NCI-H146 treated with DMSO at 0.1 percent for 48 hours (cell line): ENCODE measurements around the gene MAN2B2.

Source experiments
- DNase-seq: peaks from one replicate; lab custom pipeline; 2025; ENCODE audit not compliant: unreplicated experiment; lab: John Stamatoyannopoulos, UW

Gene MAN2B2

DNA sequence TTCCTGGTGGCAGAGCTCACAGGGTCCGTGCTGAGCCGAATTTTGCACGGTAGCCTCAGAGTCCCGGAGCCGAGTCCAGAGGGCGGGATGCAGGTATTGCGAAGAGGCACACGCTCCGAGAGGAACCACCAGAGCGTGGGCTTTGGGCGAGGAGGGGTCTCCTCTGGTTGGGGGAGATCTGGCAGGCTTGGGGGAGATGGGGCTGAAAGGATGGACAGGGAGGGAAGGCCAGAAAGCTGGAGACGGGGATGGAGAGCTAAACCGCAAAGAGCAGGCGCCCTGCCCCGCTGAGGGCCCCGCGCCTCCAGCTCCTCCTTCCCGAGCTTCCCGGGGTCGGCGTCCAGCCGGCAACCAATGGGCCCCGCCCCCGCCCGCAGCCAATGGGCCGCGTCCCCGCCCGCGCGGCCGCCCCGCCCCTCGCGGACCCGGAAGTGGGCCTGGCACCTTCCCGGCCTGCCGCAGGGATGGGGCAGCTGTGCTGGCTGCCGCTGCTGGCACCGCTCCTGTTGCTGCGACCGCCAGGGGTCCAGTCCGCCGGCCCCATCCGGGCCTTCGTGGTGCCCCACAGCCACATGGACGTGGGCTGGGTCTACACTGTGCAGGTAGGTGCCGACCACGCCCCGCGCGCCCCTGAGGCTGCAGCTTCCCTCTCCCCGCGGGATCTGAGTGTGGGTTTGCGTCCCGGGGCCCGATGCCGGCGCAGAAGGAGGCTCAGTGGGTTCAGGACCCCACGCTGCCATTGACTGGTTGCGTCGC is at the start of gene MAN2B2:
TSS of gene MAN2B2 (plus strand) at position 443 of the 756 bp plus-strand sequence. CDS start at position 465, 22 bp downstream.
- peak; percentile 62 for DNase-seq

DNA sequence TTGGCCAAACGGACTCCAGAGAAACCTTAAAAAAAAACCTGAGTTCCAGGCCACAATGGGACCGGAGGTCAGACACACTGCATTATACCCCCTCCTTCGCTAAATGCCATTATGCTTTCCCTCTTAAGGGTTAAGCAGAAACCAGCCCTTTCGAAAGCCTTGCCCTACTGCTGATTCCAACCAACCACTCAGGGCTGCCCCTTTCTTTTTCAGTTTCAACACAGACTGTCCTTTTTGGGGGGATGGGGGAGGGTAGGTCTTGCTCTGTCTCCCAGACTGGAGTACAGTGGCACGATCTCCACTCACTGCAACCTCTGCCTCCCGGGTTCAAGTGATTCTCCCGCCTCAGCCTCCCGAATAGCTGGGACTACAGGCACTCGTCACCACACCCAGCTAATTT is 49.5 kb upstream of the MAN2B2 start:
- no peak for DNase-seq

DNA sequence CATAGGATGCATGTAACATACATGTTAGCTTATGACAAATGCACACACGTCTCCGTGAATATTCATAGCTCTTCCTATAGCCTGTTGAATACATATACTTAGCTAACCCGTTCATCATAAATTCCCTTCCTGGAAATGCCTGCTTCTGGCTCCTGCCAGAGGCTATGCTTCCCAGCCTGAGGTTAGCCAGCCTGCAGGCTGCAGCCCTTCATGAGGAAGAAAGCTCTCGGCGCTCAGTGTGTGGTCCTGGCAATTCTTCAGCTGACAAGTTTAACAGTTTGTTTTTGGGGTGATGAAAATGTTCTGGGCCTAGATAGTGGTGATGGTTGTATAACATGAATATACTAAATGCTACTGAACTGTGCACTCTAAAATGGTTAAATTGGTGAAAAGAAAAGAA is 48.8 kb upstream of the MAN2B2 start:
- DNase-seq = no peak

DNA sequence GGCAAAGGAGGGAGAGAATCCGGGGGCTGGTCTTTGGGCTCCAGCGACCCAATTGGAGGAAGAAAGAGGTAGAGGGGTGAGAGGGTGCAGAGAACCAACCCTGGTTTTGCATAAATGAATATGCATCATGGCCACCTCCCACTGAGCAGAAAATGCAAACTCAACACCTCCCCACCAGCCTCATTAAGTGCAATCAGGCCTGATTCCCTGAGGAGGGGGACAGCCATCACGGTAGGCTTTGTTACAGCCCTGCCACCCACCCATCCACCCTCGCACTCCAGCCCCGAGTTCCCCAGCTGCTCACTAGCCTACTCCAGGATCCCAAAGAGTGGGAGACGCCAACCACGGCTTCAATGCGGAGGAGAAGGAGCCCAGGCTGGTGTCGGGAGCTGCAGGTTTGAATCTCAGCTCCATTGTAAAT is 48.3 kb upstream of the MAN2B2 start:
- no peak for DNase-seq

DNA sequence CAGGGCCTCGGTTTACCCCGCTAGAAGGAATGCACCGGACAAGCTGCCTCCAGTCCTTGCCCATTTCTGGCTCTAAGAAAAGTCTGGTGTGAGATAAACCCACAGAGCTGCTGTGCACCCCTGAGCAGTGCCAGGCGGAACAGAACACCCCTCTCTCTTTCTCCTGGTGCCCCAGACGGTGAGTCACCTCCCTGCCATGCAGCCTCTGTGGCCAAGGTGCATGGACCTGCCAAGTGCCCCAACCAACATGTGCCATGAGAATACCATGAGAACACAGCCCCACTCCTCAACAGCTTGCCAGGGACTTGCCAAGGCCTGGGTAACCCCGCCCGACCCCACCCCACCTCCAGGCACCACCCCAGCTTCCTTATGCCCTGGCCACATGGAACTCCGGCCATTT is 47.7 kb upstream of the MAN2B2 start:
- DNase-seq = no peak

DNA sequence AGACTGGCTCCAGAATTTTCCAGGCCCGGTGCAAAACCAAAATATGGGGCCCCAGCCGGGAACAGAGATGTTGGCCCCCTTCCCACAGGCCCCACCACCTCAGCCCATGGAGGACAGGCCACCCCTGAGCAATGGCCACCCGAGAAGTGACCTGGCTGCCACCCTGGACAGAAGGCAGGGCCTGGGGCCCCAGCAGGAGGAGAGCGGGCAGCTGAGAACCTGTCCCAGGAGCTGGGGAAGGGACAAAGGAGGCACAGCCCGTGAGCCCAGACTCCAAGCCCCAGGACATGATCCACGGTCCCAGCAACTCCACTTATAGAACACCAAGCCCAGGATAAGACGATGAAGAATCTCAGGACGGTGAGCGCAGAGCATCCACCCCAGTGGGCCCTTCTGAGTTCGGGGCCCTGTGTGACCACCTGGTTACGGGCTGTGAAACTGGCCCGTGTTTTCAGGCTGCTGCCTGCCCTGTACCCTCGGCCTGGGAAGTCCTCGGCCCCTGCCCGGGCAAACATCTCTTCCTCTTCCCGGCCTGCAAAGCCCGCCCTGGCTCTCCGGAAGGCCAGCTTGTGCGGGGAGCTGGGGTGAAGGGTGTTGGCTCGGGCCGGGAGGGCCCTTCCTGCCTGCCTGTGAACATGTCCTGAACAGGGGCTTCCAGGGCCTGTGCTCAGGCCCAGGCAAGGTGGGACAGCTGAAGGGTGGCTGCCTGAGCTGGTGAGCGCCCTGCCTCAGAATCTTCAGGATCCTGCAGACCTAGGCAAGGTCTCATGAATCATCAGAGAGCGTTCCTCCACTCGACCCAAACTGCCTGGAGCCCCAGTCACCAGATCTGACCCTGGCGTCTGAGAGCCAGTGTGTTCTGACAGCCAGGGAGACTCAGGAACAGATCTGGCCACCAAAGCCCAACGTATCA is 47.0 kb upstream of the MAN2B2 start:
- DNase-seq = no peak

DNA sequence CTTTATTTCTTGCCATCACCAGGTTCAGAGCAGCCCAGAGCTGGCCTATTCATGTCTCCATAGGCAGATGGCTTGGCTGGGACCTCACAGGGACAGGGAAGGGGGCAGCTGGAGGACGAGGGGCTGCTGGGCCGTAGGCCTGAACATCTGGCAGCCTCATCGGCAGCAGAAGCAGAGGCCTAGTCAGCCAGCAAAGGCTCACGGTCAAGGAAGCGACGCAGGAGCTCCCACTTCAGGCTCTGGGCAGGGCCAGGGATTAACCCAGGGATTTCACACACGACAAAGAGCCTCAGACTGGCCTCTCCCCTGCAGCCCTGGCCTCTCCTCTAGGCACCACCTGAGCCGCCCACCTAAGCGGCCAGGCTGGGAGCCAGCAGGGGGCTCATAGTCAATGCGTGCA is 46.0 kb upstream of the MAN2B2 start:
- DNase-seq = no peak

DNA sequence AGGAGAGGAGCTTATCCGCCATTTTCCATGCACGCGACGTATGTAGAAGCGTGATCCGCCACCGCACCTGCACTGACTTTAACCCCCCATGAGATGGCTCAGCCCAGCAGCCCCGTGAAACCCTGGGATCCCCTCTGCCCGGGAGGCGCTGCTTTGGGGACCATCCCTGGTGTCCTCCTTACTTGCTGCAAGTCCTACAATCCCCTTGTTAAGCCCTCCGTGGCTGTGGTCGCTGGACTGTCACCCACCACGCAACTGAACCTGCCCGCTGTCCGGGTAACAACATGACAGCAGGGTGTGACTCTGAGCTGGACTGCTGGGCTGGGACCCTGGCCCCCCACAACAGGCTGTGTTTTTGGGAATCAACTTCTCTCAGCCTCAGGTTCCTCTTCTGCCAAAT is 44.7 kb upstream of the MAN2B2 start:
- DNase-seq = no peak

DNA sequence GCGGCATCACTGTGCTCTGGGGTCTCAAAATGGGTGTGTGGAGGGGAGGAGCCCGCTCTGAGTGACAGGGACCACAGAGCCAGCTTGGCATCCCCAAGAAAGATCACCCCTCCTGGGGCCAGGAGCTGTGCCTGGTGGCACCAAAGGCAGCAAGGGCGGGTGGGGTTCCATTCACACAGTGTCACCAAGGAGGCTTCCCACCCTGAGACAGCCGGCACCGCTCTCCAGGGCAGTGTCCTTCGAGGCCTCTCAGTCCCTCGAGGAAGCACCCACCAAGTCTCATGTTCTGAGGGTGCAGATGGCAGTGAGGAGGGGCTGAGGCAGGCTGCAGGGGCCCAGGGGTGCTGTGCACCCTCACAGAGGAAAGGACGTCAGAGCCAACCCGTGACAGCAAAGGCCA is 44.0 kb upstream of the MAN2B2 start:
- DNase-seq = no peak

DNA sequence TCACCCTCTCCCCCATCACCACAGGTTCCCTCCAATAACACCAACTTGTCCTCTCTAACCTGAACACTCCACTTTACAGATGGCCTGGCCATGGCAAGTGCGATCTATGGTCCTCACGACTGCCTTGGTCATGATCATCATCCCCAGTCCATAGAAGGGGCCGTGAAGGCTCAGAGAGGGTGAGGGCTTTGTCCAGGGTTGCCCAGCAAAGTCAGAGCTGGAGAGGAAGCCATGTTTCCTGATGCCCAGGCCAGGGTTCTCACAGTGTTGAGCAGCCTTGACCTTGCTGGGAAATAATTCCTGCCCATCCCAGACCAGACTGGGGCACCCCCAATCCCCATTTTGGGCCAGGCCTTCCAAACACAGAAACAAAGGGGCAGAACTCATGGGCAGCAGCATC is 42.9 kb upstream of the MAN2B2 start:
- DNase-seq = no peak

DNA sequence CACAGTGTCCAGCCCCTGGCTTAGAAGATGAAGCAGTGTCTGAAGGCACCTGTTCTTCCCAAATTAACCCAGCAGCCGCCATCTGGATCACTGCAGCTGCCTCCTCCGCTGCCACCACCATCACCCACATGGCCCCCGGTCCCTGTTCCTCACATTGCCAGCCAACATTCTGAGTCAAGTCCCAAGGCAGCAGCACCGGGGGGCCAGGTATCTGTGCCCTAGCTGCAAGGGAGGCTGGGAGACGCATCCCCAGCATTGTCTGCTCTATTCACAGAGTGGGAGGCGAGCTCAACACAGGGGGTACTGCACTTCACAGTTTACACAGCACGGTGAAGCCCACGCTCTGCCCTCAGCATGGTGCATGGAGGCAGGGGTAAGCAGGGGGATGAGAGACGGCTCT is 42.3 kb upstream of the MAN2B2 start:
- DNase-seq = no peak

DNA sequence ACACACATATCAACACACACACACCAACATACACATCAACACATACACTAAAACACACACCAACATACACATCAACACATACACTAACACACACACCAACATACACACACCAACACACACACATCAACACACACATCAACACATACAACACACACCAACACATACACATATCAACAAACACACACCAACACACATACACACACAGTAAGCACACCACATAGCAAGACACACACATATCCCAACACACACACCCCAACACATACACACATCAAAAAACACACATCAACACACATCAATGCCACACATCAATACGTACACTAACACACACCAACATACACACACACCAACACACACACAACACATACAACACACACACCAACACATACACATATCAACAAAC is 40.9 kb upstream of the MAN2B2 start:
- DNase-seq = no peak

DNA sequence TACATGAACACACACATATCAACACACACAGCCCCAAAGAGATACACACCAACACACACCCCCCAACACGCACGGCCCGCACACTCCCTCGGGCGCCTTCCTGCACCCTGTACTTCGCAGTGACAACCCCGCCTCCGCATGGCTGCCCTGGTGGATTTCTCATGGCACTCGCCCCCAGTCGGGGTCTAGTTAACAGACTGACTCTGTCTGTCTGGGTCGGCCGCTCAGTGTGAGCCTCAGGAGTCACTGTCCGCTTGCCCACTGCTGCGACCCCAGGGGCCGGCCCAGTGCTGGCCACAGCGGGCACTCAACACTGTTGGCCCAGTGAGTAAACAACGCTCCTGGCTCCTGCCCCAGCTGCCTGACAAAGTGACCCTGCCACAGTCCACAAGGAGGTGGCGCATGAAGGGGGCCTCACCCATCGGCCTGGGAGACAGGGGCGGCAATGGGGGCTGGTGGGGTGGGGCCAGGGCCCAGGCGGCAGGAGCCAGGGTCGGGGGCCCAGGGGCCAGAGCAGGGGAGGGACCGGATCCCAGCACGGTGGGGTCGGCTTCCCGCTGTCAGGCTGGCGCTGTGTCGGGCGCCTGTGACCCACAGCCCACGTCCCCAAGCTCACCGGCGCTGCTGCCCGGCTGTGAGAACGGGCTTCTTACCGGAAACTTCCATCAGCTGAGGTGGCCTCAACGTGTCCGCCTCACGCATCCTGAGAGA is 40.2 kb upstream of the MAN2B2 start:
- DNase-seq = no peak

DNA sequence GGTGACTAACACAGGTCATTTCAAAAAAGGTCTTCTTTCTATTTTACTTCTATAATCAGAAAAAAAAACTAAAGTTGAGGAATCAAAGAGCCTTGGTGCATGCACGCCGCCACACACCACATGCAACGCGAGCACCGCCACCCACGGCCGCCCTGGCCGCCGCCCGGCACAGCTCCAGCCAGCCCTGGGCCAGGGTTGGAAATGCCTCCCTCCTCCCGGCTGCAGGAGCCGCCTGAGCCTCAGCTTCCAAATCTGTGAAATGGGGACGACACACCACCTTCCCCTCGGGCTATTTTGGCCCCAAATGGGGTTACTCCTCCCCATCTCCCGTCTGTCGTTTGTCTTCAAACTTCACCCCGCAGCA is 39.7 kb upstream of the MAN2B2 start:
- DNase-seq = no peak

DNA sequence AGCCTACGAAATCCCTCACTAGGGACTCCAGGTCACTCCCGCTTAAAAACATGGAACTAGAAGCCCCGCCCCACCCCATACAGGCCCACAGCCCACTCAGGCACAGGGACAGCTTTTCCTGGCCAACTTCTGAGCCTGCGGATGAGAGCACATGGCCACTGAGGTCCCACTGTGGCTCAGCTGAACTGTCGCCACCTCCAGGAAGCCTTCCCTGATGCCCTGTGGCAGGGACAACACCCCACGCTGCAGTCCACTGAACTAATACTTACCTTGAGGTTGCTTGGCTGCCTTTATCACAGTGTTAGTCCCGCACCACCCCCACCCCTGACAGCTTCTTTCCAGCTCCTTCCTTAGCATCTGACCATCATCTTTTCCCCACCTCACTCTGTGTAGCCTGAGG is 39.3 kb upstream of the MAN2B2 start:
- no peak for DNase-seq

DNA sequence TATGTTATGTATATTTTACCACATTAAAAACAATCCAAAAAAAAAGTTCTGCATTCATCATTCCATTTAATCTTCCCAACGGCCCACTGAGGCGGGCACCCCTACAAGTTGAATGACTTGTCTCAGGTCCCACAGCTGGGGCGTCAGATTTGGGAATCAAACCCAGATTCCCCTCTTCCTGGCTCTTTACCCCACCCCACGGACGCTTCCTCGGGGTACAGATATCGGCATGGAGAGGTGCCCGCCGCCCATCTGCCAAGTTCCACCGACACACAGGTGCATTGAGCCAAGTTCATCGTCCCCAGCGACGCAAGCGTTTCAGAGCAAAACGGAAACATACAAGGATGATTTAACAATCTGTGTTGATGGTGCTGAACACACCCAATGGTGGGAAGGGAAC is 36.9 kb upstream of the MAN2B2 start:
- no peak for DNase-seq

DNA sequence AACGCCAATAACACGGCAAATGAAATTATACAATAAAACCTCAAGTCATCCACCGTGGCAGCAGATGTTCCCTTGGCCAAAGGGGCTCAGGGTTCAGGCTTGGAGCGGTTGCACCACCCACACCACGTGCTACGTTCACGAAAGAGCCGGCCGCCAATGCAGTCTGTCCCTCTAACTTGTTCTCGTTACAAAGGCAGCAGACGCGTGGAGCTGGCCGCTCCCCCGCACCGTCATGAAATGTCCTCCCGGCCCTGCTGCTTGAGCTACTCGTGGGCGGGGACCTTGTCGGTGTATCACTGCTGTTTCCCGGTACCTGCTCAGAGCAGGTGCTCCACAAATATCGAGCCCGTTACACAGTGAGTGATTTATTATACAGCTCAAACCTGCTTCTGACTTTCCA is 36.4 kb upstream of the MAN2B2 start:
- no peak for DNase-seq

DNA sequence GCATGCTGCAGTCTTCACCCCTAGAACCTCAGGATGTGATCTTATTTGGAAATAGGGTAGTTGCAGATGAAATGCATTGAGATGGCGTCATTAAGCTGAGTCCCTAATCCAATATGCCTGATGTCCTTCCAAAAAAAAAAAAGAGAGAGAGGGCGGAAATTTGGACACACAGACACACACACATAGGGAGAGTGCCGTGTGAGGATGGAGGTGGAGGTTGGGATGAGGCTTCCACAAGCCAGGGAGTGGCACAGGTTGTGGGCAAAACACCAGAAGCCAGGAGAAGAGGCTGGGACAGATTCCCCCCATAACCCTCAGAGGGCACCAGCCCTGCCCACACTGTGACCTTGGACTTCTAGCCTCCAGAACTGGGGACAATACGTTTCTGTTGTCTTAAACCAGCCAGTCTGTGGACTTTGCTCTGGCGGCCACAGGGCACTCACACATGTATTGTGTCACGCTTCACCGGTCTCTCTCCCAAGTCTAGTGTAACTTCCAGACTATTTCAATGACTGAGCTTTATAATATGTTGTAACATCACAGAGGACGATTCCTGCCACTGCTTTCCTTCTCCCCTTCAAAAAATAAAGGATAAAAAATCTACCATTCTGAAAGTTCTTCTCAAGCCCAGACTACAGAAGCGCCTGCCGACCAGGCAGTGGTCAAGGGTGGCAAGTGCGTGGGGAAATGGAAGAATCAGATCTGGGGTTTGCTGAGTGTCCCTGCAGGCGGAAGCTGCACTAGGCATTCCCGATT is 35.8 kb upstream of the MAN2B2 start:
- no peak for DNase-seq

DNA sequence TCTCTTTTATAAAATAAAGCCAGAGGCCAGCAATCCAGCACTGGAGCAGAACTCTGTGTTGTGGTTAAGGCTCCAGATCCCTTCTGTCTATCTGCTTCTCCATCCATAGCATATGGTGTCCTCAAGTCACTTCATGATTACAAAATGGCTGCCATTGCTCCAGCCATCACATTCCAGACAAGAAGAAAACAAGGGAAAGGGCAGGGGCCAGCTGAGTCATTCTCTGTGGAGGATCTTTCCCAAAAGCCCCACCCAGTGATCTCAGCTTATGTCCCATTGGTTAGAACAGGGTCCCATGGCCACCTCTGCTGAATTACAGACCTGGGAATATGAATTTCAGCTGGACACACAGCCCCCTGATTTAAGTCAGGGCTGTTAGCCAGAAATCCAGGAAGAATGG is 34.1 kb upstream of the MAN2B2 start:
- DNase-seq = no peak

DNA sequence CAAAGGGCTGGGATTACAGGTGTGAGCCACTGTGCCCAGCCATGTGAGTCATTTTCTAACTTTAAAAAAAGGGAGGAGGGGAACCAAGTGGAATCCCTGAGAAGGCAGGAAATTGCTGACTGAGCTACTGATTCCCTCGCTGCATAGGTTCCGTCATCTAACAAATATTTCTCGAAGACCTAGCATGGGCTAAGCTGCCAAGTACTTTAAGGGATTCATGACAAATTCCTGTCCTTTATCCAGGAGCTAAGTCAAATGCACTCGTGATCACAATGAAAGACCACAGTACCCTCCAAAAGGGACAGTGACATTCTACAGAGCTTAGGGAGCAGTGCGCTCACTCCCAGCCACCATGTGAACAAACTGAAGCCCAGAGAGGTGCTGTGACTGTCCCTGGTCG is 33.2 kb upstream of the MAN2B2 start:
- DNase-seq = no peak

DNA sequence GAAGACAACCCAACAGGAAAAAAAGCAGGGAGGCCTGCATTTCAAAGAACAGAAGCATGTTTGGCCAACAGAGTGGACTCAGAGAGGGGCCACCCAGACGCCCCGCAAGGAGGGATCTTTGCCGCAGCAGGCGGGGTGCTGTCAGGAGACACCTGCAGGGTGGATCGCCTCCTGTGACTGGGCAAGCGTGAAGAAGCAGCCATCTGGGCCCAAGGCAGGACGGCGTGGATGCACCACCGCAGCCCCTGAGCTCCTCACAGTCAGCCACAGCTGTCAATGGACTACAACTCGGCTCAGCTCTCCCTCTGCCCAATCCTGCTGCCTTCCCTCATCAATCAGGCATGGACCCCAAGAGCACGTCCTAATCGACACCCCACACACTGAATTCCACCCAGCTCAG is 32.0 kb upstream of the MAN2B2 start:
- peak; percentile 40 for DNase-seq
